ENCODE data around the gene SLX9. TPM values are rescaled to one million over a fixed set of nuclear protein-coding genes. Genes with fewer than 3 reads are reported as not detected.

The SLX9 gene
- total RNA-seq, 1 experiment from 2014 or later: 74.3 TPM

DNA sequence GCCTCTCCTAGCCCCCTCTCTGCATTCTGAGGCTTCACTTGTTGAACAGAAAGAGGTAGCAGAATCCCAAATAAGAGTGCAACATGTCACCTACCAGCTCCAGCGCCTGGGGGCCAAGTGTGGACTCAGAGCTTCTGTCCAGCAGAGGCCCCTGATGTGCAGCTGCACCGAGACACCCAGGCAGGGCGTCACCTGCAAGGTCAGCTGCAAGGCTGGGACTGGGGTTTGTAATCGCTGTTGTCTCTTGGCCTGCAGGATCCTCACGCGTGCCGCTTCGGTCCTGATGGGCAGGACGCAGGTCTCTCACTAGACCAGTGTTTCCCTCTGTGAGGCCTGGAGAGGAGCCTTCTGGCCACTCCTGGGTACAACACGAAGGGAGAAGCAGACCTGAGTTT lies 4.3 kb upstream of the SLX9 start:
- Histone ChIP-seq H4K8ac (replicated peaks; ENCODE audit: insufficient read length, low read depth, low read length) (no peak overlapping the region), H4K5ac (ENCODE audit: insufficient read length, low read depth, low read length) (no peak overlapping the region), H3K27me3 (ENCODE audit: insufficient read depth, low read length) (peaks cover 16% of the 10 kb centered on the region; the same call in 1 of the 2 replicates), H2BK20ac (ENCODE audit: low read depth, low read length, poor library complexity, severe bottlenecking) (no peak overlapping the region), H3K18ac (ENCODE audit: insufficient read length, low read depth, low read length) (no peak overlapping the region), H2BK120ac (ENCODE audit: low read depth, low read length, poor library complexity, severe bottlenecking) (no peak overlapping the region), H3K23ac (ENCODE audit: insufficient read length, low read depth, low read length) (no peak overlapping the region), H3K79me2 (ENCODE audit: insufficient read depth, low read length) (peaks cover 4% of the 10 kb centered on the region; the same call in 1 of the 2 replicates), H3K4ac (ENCODE audit: low read depth, low read length) (no peak overlapping the region), H4K20me1 (ENCODE audit: control insufficient read depth, insufficient read depth, insufficient read length) (no peaks in the 10 kb centered on the region), H2BK5ac (ENCODE audit: insufficient read length, low read length) (no peak overlapping the region), H3K9ac (ENCODE audit: extremely low read depth, insufficient read length, low read length) (no peak overlapping the region), H4K91ac (ENCODE audit: insufficient read length, low read depth, low read length) (no peak overlapping the region), H3T11ph (ENCODE audit: low read length) (no peak overlapping the region), H3K23me2 (ENCODE audit: insufficient read length, low read depth, low read length, poor library complexity, severe bottlenecking) (peaks cover 23% of the 10 kb centered on the region), H3K79me1 (ENCODE audit: insufficient read depth, low read depth, low read length, poor library complexity, severe bottlenecking) (no peaks in the 10 kb centered on the region), H3K56ac (ENCODE audit: insufficient read length, low read depth, low read length) (no peak overlapping the region), H3K4me2 (ENCODE audit: insufficient read depth, insufficient read length, low read length) (no peak overlapping the region), H3K14ac (ENCODE audit: insufficient read depth, low read length) (no peak overlapping the region), H2BK15ac (ENCODE audit: low read depth, low read length) (no peak overlapping the region), H2BK12ac (ENCODE audit: insufficient read length, low read depth, low read length) (no peak overlapping the region), H2AFZ (ENCODE audit: low read length) (no peak overlapping the region), H3K27ac (ENCODE audit: insufficient read length, low read depth, low read length) (no peak overlapping the region), H3K9me3 (ENCODE audit: control insufficient read depth, low read depth, low read length) (no peaks in the 10 kb centered on the region), H3K4me1 (ENCODE audit: insufficient read depth, low read length) (no peaks in the 10 kb centered on the region), H2AK5ac (ENCODE audit: insufficient read length, low read length) (no peak overlapping the region)
- TF ChIP-seq, protein P1, sequence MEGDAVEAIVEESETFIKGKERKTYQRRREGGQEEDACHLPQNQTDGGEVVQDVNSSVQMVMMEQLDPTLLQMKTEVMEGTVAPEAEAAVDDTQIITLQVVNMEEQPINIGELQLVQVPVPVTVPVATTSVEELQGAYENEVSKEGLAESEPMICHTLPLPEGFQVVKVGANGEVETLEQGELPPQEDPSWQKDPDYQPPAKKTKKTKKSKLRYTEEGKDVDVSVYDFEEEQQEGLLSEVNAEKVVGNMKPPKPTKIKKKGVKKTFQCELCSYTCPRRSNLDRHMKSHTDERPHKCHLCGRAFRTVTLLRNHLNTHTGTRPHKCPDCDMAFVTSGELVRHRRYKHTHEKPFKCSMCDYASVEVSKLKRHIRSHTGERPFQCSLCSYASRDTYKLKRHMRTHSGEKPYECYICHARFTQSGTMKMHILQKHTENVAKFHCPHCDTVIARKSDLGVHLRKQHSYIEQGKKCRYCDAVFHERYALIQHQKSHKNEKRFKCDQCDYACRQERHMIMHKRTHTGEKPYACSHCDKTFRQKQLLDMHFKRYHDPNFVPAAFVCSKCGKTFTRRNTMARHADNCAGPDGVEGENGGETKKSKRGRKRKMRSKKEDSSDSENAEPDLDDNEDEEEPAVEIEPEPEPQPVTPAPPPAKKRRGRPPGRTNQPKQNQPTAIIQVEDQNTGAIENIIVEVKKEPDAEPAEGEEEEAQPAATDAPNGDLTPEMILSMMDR (conservative IDR thresholded peaks at IDR 0.05): no peak
- peaks cover 13 to 18% of the 10 kb centered on the region in 2 experiments for H3K4me1 Mint-ChIP-seq
- no peak overlapping the region for H3K27ac Mint-ChIP-seq
- DNase-seq: no peak
- WGBS (ENCODE audit: extremely low coverage, insufficient read length, low lambda C conversion rate): no CpG with 5 or more reads among the region's 10 CpGs
- H3K27me3 Mint-ChIP-seq (ENCODE audit: low read depth): peaks cover 49% of the 10 kb centered on the region
- no peak overlapping the region for H3K4me3 Mint-ChIP-seq
- H3K9me3 Mint-ChIP-seq: no peaks in the 10 kb centered on the region; a peak in 1 of 5 replicates
- peaks cover 0 to under 1% (median 0%) of the 10 kb centered on the region in 3 experiments; a peak in 1 of 7 replicates for H3K36me3 Mint-ChIP-seq (ENCODE audit: insufficient read depth in 1 of 3, low read depth in 3 of 3)
